Loucy (cell line): ENCODE data around the gene SMIM5.

Source experiments
- EZH2phosphoT487 ChIP-seq: fragments of 200-600 bp; IDR thresholded peaks from 2 replicates; pipeline ENCODE4 v1.6.1; 2018; ENCODE audit warnings: antibody characterized with exemption, mild to moderate bottlenecking, moderate library complexity, borderline replicate concordance
- TF ChIP-seq, protein P1 (sequence below): fragments of 200-600 bp; sonication (generic); conservative IDR thresholded peaks from 2 replicates; pipeline ENCODE4 v1.5.1; 2014; ENCODE audit warnings: mild to moderate bottlenecking, antibody characterized with exemption, low read length

DNA sequence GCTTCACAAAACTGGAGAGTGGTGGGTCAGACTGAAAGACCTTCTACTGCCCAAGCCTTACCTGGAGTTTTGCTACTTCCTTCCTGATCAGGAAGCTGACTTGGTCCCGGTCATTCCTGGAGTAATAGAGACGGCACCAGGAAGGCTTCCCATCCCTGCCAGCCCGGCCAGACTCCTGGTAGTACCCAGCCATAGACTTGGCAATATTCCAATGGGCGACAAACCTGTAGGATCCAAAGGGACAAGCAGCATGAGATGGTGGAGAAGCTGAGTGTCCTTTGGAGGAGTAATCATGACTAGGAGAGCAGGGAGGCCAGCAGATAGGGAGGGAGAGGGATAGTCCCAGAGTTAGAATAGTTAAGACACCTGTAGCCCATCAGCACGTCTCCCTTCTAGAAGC is 25.0 kb downstream of the SMIM5 start:
- TF ChIP-seq, protein P1, sequence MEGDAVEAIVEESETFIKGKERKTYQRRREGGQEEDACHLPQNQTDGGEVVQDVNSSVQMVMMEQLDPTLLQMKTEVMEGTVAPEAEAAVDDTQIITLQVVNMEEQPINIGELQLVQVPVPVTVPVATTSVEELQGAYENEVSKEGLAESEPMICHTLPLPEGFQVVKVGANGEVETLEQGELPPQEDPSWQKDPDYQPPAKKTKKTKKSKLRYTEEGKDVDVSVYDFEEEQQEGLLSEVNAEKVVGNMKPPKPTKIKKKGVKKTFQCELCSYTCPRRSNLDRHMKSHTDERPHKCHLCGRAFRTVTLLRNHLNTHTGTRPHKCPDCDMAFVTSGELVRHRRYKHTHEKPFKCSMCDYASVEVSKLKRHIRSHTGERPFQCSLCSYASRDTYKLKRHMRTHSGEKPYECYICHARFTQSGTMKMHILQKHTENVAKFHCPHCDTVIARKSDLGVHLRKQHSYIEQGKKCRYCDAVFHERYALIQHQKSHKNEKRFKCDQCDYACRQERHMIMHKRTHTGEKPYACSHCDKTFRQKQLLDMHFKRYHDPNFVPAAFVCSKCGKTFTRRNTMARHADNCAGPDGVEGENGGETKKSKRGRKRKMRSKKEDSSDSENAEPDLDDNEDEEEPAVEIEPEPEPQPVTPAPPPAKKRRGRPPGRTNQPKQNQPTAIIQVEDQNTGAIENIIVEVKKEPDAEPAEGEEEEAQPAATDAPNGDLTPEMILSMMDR, result no peak
- TF ChIP-seq EZH2phosphoT487, result no peak
